SK-N-MC (cell line): ENCODE results near the gene COLEC11.
"Not testable (repeated sequence)": the region's sequence is repeated elsewhere in the genome, so short reads cannot be mapped to it uniquely, and the experiment has no call there.

Source experiments
- EZH2 ChIP-seq: fragments of 200-600 bp; sonication (generic); IDR thresholded peaks from one replicate; pipeline ENCODE4 v1.6.1; 2017; ENCODE audit warnings: antibody characterized with exemption
- FOXP2 ChIP-seq: optimal IDR thresholded peaks from 2 replicates; pipeline ENCODE3; 2011; ENCODE audit warnings: mild to moderate bottlenecking, moderate library complexity; ENCODE audit not compliant: insufficient read depth; ENCODE audit errors: extremely low read length, control extremely low read depth
- POLR2AphosphoS5 ChIP-seq: IDR thresholded peaks from 2 replicates; pipeline ENCODE4 v1.6.1; 2012; ENCODE audit warnings: mild to moderate bottlenecking, low read depth, low read length, borderline replicate concordance

- not testable (repeated sequence) for TF ChIP-seq EZH2, POLR2AphosphoS5, FOXP2
Observed at GRCh38 chr2:3569656-3570055, 25.3 kb upstream of the COLEC11 start.
